Amniotic stem cell (primary cell): Measurements from ENCODE around the gene INO80B.
"Not testable (repeated sequence)": the region's sequence is repeated elsewhere in the genome, so short reads cannot be mapped to it uniquely, and the experiment has no call there.

ENCODE experiments used
- DNase-seq: peaks from one replicate; lab custom pipeline; 2025; lab: John Stamatoyannopoulos, UW

The INO80B gene

GRCh38 chr2:74481961-74482800, 27.3 kb downstream of the INO80B start:
- no peak for DNase-seq

- peak; percentile 94 for DNase-seq
Observed at GRCh38 chr2:74482801-74483674, 28.2 kb downstream of the INO80B start, which contains the start of the genes CCDC142 and TTC31. TSS of gene CCDC142 (minus strand) at chr2:74482998. CDS start at chr2:74482837, 161 bp downstream. TSS of gene TTC31 (plus strand) at chr2:74483081. CDS start at chr2:74483096, 15 bp downstream.

- DNase-seq: not testable (repeated sequence)
Observed at GRCh38 chr2:74483675-74484164, 28.8 kb downstream of the INO80B start.

- DNase-seq: no peak
Observed at GRCh38 chr2:74486141-74486540, 31.3 kb downstream of the INO80B start.

DNA sequence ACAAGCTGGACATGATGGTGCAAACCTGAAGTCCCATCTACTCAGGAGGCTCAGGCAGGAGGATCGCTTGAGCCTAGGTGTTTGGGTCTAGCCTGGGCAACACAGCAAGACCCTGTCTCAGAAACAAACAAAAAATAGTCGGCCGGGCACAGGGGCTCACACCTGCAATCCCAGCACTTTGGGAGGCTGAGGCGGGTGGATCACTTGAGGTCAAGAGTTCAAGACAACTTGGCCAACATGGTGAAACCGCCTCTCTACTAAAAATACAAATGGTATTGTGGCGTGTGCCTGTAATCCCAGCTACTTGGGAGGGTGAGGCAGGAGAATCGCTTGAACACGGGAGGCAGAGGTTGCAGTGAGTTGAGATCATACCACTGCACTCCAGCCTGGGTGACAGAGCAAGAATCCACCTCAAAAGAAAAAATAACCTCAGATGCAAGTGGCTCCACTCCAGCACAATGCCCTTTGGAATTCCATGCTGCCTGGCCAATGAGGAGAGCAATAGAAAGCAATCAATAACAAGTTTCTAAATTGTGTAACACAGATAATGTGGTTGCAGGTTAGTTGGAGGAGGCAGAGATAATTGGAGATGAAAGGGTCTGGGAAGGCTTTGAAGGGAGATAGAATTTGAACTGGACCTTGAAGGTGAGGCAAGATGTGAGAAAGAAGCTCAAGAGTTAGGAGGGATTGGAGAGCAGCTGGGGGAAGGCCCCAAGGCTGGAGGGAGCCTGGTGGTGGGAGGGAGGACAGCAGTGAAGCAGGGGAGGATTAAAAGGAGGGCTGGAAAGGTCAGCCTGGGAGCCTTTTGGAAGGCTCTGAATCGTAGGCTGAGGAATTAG, 34.0 kb downstream of the INO80B start:
- DNase-seq: no peak

- no peak for DNase-seq
Observed at GRCh38 chr2:74489906-74490305, 35.0 kb downstream of the INO80B start.

- no peak for DNase-seq
Observed at GRCh38 chr2:74491648-74492544, 37.0 kb downstream of the INO80B start.

- DNase-seq: no peak
Observed at GRCh38 chr2:74493546-74493945, 38.7 kb downstream of the INO80B start.

DNA sequence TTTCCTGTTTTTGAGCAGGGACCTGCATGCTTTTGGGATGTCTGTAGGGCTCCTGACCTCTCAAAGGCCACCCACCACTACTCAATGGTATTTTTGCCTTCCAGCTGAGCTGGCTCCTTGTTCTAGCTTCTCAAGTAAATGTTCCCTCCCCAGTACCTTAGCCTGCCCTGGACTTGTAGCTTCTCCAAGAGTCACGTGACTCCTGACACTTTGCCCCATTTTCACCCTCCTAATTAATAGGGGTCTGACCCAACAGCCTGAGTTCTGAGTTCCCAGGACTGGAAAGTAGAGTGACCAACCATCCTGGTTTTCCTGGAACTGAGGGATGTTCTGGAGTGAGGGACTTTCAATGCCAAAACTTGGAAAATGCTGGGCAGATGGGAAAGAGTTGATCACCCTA, 40.6 kb downstream of the INO80B start:
- DNase-seq: no peak

- no peak for DNase-seq
Observed at GRCh38 chr2:74496997-74497776, 42.3 kb downstream of the INO80B start.

- DNase-seq: no peak
Observed at GRCh38 chr2:74497777-74498499, 43.1 kb downstream of the INO80B start.

GRCh38 chr2:74498500-74499266, 43.8 kb downstream of the INO80B start:
- no peak for DNase-seq

- no peak for DNase-seq
Observed at GRCh38 chr2:74499267-74499939, 44.5 kb downstream of the INO80B start, which contains the start of gene LBX2. TSS of gene LBX2 (minus strand) at chr2:74499603. CDS start at chr2:74499537, 66 bp downstream.

DNA sequence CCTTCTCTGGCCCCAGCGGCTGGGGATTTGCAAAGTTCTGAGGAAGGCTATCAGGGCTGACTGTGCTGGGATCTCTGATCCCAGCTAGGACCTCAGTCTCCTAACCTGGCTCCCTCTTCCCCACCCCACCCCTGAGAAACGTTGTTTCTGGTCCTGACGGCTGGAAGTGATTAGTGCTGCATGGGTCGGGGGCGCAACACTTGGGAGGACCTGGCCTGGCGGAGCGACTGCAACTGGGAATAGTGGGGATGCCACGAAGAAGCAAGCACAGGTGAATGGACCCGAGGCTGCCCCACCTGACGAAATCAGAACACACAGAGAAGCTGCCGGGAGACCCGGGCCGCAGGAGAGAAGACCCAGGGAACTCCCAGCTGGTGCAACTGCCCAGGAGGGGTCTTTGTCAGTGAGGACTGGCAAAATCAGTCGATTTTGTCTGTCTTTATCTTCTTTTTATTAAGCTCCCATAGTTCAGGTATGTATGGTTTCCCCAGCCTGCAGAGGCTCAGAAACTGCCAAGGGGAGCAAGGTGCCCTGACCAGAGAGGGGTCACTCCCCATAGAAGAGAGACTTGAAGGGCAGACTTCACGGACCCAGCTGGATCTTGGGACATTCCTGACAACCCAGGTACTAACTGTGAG, 45.2 kb downstream of the INO80B start:
- DNase-seq: no peak

DNA sequence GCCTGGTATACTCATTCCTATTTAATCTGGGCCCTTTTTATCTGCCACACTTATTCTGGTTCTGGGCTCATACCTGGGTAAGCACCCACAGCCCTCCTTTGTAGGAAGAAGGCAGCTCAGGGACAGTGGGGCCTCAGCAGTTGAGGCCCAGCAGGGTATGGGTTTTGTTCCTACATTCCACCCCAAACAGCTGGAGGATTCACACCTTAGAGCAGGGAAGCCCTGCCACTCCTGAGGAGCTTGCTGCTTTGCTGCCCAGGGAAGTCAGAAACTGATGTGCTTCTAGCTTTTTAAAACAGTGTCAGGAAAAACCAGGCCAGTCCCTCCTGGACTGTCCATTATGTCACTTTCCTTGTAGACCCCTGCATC, 45.7 kb downstream of the INO80B start:
- DNase-seq: no peak

DNA sequence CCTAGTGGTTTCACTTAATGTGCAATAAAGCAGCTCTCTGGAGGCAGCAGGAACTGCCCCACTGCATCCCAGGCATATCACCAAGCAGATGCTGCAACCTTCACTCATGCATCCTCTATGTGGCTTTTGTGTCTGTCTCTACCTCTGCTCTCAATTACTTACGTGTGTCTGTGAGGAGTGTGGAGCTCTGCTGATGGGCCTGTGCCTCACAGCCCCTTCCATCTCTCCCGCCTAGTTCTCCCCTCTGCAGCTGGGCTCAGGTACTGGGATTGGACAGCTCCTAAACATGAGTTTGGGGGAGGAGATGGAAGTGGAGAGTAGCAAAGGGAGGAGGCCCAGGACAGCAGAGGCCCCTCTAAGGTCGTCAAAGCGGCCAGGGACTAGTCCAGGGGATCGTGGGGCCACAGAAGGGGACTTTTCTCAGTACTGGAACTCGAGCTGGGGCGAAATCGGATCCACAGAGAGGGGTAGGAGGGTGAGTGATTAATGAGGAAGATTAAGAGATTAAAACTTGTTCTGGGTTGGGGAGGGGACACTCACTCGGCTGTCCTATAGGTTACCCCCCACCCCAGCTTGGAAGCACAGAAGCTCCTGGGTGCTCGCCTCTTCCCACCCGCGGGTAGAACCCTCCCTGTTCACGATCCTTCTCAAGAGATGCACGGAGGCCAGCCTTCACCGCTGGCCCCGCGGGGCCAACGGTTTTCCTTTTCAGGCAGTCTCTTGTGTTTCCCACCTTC, 46.6 kb downstream of the INO80B start:
- no peak for DNase-seq
